Right renal cortex interstitium (tissue), 3 donors: ENCODE results near the gene ITIH5. TPM values are rescaled to one million over a fixed set of nuclear protein-coding genes. Genes with fewer than 3 reads are reported as not detected.

Source experiments
- DNase-seq, 3 donors: peaks; one replicate each; pipeline ENCODE4 v3.0.0-alpha.2; 2013; ENCODE audit warnings: low read depth in 3 of 3, low spot score in 2 of 3
- polyA plus RNA-seq, 3 donors: library from polyadenylated mRNA; unstranded; fragments of 120-200 nt; gene quantifications; one replicate each; pipeline ENCODE4 v1.2.1, GENCODE V29; 2013; ENCODE audit not compliant: insufficient read length in 3 of 3

Gene ITIH5
- polyA plus RNA-seq, 3 donors = 21.9 to 25.9 (median 24.2) TPM

DNA sequence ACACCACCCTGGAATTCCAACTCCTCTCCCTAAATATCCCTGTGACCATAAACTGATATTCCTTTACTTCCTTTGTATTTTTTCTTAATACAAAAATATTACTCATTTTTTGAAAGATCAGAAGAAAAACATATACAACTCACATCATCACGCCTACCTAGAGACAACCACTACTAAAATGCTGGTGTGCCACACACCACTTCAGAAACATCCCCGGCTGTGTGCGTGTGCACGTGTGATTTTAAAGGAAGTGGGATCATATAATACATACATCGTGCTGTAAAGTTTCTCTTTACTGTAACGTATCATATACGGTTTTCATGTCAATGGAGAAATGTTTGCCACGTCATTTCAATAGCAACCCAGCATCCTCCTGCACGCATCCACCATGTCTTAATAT, 76.5 kb downstream of the ITIH5 start:
- no peak for DNase-seq

DNA sequence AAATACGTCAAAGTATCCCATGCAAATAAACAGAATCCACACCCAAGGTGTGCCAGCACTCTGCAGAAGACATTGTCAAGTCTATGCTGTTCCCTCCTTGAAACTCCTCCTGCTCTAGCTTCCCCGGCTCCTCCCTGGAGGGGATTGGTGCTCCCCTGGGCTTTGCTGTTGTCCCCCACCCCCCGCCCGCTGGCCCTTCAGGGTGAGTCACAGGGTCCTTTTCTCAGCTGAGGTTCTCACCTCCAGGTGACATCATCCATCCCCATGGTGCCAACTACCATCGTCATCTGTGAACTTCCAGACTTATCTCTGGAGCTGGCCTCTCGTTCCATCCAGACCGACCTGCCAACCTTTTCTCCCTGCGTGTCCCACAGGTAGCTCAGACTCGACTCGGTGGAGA, 77.0 kb downstream of the ITIH5 start:
- DNase-seq = no peak

DNA sequence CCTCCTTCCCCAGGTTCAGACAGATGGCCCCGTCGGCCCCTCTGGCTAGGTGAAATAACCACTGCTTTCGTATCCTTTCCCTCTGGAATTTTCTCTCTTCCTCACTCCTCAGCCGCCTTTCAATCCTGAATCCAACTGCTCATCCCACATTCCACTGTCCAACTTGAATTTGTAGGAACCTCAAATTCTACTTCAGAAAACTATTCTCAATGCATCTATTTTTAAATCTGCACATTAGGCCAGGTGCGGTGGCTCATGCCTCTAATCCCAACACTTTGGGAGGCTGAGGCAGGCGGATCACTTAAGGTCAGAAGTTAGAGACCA, 78.9 kb downstream of the ITIH5 start:
- DNase-seq = no peak

DNA sequence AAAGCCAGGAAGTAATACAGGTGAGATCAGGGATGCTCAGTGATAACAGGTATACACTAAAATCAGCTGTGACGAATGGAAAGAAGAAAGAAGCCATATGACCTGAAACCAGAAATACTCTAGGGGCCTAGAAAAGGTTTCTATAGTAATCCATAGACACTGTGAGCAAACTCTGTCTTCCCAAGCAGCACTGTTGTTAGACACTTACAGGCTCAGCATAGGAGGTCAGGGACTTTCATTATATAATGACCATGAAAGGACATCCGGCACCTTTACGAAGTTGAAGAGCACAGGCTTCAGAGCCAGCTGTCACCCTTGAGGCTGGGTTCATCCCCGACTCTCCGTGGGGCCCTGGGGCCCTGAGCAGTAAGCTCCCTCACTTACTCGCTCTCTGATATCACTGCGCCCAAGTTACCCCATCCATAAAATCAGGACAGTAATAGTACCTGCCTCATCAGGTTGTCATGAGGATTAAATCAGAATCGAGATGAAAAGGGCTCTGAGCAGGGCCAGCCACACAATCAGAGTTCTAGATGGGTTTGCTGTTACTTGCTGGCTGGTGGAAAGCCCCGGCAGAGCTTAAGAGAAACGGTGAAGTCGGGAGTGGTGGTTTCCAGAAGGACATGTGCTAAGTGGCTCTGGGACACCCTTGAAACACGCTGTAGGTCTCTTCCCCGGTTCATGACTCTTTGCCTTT, 79.5 kb downstream of the ITIH5 start:
- DNase-seq = no peak

DNA sequence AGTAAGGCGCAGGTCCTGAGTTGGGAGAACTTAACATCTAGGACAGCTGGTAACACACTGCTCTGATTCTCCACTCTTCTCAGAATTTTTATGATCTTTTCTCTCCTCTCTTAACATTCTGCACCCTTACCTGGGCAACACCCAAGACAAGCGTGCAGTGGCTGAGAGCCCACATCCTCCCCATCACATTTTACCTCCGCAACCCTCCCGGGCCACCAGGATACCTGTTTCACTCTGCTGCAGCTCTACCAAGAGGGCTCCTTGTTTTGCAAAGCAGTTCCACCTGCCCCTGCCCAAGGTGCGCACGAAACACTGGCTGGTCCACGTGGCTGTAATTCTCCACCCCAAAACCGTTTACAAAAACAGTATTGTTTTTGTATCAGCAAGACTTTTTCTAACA, 81.5 kb downstream of the ITIH5 start:
- no peak for DNase-seq

DNA sequence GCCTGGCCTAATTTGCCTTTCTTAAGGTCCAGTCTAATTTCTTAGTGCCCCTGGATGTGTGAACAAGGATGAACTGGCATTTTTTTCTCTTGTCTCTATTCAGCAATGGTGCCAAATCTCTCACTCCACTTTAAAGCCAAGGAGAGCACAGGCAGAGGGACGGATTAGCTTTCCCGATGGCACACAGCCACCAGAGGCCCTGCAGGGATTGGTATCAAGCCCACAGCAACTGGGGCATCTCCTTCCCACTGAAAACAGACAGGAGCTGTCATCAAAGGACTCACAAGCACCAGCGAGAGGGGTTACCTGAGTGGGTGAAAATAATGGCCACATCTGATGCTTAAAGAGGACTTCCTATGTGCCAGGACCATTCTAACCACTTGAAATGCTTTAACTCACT, 83.1 kb downstream of the ITIH5 start:
- DNase-seq = no peak

DNA sequence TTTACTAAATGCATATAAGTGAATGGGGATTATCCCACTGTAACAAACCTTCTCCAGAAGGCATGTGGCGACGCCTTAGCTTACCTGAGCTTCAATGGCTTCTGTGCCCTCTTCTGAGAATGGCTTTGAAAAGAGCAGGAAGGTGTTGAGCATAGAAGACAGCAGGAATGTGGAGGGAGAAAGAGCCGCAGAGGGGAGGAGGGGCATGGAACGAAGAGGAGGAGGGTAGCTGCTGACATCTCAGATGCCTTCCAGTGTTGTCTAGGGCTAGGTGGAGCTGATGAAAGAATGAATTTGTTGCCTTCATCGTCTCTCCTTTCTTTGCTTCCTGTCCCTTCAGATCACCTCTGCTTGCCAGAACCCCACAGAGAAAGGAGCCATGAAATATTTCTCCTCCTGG, 86.2 kb downstream of the ITIH5 start:
- no peak for DNase-seq

DNA sequence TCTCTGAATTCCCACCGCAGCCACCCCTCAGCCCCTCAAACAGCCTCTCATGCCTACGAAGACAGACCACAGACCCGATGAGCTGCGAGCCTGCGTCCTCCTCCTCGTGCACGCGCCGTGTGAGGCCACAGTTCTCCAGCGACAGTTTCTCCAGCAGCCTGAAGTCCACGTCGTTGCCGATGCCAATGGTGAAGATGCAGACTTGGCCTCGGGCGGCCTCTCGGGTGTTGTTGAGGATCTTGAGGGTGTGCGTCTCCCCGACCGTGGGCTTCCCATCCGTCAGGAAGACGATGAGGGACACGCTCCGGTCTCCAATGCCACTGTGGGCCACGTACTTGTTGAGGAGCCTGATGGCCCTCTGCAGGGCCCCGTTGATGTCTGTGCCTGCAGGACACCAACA, 87.1 kb downstream of the ITIH5 start:
- no peak for DNase-seq

DNA sequence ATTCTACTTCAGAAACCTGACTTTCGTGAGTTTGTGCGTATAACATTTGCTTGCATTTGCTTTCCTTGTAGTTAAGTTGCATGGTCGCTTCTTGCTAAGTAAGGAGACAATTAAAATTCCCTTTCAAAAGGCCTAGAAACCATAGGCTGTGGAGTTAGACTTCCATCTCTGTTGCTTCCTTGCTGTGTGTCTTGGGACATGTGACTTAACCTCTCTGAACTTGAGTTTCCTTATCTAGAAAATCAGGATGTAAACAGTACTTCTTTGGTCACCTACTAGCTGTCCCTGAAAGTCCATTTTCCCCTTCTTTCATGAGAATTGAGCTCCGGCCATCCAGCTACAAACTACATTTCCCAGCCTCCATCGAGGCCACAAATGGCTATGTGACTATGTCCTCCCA, 89.2 kb downstream of the ITIH5 start:
- DNase-seq = no peak

DNA sequence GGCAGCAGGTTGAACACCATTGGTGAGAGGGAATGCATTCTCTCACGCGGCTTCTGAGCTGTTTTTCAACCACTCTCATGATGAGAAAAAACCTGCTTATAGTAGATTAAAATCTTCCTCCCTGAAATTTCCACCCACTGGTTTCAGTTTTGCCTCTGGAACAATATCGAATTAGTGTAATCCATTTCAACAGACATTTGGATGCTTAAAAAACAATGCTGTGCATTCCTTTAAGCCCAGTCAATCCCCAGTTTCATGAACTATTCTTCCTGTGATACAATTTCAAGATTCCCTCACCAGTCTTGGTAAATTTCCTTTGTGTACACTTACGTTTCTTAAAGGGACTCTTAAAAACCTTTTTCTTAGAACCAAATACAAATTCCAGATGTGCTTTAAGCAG, 89.6 kb downstream of the ITIH5 start:
- DNase-seq = no peak

DNA sequence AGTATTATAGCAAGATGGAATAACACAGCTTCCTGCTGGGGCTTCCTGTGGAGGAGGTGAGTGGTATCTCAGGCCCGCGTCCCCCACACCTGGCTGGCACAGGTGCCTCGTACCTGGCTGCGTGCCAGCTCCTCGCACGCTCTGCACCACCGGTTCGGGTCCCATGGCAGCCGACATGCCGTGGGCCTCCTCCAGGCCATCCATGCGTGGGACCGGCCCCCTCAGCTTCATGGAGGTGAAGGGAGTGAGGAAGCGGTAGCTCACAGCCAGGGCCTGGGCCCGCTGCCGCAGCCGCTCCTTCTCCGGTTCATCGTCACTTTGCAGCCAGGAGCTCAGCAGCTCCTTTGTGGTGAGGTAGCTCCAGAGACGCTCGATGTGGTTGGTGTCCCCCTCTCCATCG, 90.4 kb downstream of the ITIH5 start:
- DNase-seq = no peak

DNA sequence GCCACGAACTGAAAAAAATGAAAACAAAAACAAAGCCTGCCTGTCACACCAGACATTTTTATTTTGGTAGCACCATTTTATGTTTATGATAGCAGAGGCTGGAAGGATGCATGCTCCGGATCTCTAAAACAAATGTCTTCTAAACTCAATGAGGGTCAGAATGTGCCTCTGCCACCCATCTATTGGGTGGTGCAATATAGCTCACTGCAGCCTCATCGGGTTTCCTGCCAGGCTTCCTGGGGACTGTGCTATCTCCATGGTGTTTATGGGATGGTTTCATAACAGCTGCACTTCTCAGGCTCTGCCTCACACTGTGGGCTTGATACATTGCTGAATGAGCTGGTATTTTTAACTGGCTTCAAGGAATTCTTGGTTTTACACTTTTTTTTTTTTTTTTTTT, 94.4 kb downstream of the ITIH5 start:
- no peak for DNase-seq

DNA sequence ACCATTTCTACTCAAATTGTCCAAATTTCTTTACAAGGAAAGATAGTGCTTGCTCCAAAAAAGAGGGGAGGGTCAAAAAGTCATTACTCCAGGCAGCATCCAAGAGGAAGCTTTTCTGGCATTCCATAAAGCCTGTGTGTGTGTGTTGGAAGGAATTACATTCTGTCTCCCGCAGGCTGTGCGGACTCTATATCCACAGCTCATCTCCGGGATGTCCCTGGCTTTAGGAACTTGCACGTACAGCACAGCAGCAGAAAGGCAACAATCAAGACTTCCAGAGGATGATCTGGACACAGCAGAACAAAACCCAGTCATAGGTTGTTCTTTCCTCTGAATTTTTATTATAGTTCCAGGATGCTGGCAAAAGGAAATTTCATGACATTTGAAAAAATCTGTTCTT, 94.8 kb downstream of the ITIH5 start:
- DNase-seq = no peak

DNA sequence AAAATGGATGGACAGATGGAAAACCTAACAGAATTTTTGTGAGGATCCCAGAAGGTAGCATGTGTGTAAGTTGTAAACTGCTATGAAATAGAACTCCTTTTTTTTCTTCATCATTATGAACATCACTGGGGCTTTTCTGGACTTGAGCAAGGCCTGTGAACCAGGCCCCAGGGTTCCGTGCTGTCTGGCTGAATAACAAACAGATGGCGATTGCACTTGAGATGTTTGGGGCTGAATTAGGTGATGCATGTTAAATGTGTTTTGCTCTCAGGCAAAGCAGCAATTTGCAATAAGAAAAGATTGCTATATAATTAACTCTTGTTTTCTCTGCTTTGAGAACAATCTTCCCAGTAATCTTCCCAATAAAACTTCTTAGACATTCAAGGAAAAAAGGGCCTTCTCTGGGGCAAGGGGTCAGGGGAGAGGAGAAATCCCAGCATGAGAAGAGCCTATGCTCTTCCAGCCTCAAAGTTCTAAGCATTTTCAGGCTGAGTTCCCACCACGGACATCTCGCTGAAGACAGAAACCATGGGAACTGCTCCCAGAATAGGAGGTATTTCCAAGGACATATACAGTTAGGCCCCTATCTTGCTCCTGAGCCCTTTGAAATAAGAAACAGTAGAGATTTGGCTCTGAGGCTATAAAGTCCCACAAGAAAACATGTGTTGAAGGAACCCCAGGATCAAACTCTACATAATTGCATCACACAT, 98.7 kb downstream of the ITIH5 start:
- DNase-seq = no peak

DNA sequence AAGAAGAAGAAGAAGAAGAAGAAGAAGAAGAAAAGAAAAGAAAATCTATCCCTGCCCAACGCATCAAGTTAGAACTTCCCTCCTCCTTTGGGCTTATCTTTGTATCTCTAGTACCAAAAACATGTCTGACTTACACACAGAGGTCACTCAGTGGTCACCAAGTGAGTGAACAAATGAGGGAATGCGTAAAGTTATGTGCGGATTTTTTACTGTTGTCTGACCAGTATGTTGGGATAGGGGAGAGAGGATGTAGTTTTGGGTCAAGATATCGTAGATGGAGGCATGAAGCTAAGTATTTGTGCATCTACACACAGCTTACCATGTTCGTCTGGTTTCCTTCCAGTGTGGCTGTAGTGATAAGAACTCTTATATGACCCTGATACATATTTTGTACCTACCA, 99.9 kb downstream of the ITIH5 start:
- DNase-seq = no peak

DNA sequence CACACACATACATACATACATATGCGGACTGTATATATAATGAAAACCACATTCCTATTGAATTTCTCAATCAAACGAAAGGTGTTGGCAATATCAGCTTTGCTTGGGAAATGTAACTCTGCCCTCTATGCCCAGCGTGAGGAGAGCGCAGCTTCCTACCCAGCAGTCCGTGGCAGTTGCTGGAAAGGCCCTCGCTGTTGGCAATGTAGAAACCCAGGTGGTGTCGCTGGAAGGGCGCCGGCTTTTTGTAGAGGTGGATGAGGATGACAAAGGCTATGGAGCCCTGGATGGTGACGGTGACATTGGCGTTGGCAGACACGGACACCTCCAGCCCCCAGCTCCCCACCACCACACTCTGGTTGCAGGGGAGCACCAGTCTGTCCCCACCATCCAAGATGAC, 100.9 kb downstream of the ITIH5 start:
- DNase-seq = no peak

DNA sequence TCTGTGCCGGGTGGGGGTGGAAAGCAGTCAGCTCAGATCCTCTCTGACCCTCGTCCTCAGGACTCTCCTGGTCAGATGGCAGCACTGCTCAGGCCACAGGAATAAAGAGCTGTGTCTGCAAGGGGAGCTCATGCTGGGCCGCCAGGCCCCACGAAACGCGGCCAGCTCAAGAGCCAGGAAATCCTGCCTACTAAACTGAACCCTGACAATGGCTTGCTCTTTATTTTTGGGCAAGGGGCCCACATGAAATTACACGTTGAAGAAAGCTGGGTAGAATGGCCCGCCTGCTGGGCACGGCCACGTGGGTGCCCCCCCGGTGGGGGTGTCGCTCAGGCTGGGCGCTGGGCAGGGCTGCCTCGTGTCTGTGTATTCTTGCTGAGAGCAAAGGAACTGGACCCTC, 103.0 kb downstream of the ITIH5 start:
- no peak for DNase-seq

DNA sequence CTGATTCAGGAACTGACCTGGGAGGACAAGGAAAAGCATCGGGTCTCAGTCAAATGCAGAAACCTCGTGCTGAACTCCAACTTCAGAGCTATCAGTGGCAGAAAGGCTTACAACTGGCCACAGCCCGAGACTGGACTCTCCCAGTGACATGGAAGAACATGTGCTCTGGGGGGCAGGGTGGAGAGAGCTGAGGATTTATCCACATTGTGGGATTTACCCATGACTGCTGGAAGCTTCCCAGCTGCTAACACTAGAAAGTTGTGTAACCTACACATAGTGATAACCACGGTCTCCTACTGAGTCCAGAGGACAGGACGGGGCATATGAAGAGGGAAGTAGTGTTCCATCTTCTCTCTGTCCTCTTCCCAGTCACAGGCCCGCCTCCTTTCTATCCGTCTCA, 103.4 kb downstream of the ITIH5 start:
- no peak for DNase-seq

DNA sequence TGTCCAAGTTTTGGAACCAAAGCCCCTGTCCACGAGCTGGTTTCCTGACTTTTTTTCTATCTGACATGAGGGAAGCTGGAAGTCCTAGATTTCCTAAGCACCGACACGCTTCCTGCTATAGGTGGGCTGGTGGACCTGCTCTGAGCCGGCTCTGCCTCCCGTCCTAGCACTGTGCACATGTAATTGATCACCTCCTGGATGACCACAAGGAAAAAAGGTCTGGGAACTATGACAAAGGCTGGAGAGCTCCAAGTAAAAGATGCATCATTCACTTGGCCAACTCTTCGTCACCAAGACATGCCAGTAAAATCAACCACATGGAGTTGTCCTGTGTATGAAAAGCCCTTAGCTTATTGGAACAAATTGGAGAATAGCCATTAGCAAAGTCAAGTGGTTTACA, 104.8 kb downstream of the ITIH5 start:
- DNase-seq = no peak

DNA sequence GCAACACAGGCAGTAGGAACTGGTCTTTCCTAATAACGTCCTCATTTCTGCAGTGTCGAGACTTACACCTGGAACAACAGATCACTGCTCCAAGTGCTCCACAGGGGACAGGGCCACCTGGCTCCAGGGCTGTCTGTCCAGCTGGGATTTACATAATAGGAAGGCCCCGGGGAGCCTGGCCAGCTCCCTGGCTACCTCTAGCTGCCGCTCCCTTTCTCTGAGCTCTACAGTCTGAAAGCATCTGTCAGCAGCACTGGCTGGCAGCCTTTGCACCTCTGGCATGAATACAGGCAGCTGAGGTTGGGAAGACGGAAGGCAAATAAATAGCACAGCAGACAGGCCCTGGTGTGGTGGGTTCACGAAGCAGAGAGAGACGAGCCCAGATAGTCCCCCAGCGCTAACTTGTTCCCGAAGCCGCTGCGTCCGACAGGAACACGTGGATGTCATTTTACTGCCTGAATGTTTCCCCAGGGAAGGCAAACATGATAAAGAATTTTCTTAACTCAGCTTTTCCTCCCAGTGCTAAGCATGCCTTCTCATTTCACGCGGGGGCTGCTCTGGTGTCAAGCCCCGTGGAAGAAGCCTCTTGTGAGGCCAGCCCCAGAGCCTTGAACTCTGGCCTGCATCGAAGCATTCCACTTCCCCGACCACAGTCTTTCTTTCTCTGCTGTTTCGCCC, 105.4 kb downstream of the ITIH5 start:
- no peak for DNase-seq

DNA sequence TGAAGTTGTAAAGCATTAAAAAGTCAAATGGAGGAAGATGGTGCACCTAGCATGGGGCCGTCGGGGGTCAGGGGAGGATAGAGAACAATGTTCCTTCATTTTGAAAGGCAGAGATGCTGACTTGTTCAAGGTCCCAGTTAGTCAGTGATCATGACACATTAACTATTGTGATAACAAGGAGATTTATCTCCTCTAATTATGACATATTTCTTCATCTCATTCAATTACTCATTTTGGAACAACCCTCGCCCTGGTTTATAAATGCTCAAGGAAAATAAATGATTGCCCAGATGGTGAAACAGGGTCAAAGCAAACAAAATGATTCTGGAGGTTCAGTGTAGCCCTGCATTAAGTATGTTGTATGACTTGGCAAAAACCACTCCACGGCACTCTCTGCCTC, 106.2 kb downstream of the ITIH5 start:
- no peak for DNase-seq

DNA sequence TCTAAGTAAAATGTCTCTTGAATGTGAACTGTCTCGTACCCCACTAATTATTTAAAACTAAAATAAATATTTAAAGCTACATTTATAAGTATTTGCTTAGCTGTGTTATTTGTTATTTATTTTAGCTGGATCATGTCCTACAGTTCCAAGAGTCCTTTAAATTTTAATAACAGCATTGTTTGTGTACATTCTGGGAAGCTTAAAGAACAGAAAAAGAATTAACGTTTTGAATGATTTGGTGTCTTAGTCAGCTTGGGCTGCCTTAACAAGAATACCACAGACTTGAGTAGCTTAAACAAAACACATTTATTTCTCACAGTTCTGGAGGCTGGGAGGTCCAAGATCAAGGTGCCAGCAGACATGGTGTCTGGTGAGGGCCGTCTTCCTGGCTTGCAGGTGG, 107.4 kb downstream of the ITIH5 start:
- no peak for DNase-seq
